ENCODE results near the gene MAST3. TPM values are rescaled to one million over a fixed set of nuclear protein-coding genes. Genes with fewer than 3 reads are reported as not detected.

MAST3 gene
- total and polyA plus RNA-seq, 2 of the 13 experiments (the other 11 are each of a cell fraction or from before 2014, with no cell fraction given), result 4.1 to 4.6 TPM

GRCh38 chr19:18194181-18194530, 96.6 kb downstream of the MAST3 start:
- H3K9me3 ChIP-seq (ENCODE audit: low read length), result no peaks in the 10 kb centered on the region
- DNase-seq (ENCODE audit: low spot score) (no peak), FAIRE-seq (no peak), ATAC-seq (no peak)
- H3K36me3 ChIP-seq (replicated peaks in 1 of 2; ENCODE audit: control insufficient read depth in 1 of 2, insufficient read depth in 2 of 2, low read length in 2 of 2), result peaks cover 5 to 14% of the 10 kb centered on the region in 2 experiments; a peak in 3 of 5 replicates
- H3K4me2 ChIP-seq (ENCODE audit: low read depth, low read length), result peak overlapping the region; percentile 91
- H3K79me2 ChIP-seq (ENCODE audit: insufficient read depth, low read length), result peaks cover 7% of the 10 kb centered on the region
- TF ChIP-seq PRPF4 (IDR thresholded peaks at IDR 0.05; ENCODE audit: low read depth, low read length, poor library complexity, severe bottlenecking), result no peak
- TF ChIP-seq POLR2AphosphoS2 (IDR thresholded peaks at IDR 0.05; ENCODE audit: low read depth, low read length), result no peak
- TF ChIP-seq CBX5 (CRISPR knock-in tag; IDR thresholded peaks at IDR 0.05; ENCODE audit: borderline replicate concordance), result no peak
- no peak for TF ChIP-seq NFE2L2 (IDR thresholded peaks at IDR 0.05; ENCODE audit: low read length)
- TF ChIP-seq SIX1 (CRISPR knock-in tag; IDR thresholded peaks at IDR 0.05; ENCODE audit: borderline replicate concordance), result no peak
- TF ChIP-seq ZNF431 (CRISPR knock-in tag; IDR thresholded peaks at IDR 0.05; ENCODE audit: borderline replicate concordance, low read depth), result no peak
- TF ChIP-seq GLI4 (CRISPR knock-in tag; IDR thresholded peaks at IDR 0.05; ENCODE audit: borderline replicate concordance), result no peak
- no peak for TF ChIP-seq ZNF235 (CRISPR knock-in tag; IDR thresholded peaks at IDR 0.05; ENCODE audit: borderline replicate concordance)
- TF ChIP-seq SSRP1 (CRISPR knock-in tag; IDR thresholded peaks at IDR 0.05), result no peak
- no peak for TF ChIP-seq BORCS8-MEF2B (CRISPR knock-in tag; IDR thresholded peaks at IDR 0.05)
- no peak for TF ChIP-seq YEATS2 (CRISPR knock-in tag; IDR thresholded peaks at IDR 0.05; ENCODE audit: borderline replicate concordance)
- no peak for TF ChIP-seq ELF3 (CRISPR knock-in tag; IDR thresholded peaks at IDR 0.05)
- TF ChIP-seq CBX2 (IDR thresholded peaks at IDR 0.05; ENCODE audit: low read depth, low read length), result no peak
- no peak for TF ChIP-seq CBX2 (CRISPR knock-in tag; IDR thresholded peaks at IDR 0.05; ENCODE audit: low read depth)
- H3K27me3 ChIP-seq (ENCODE audit: control insufficient read depth in 1 of 2, insufficient read depth in 2 of 2, low read length in 2 of 2), result no peaks in the 10 kb centered on the region; a peak in 1 of 5 replicates
- in situ Hi-C loops (cut with HindIII; ENCODE audit: extremely low pct_ligation_motif_present, low pct_unique_long_range_greater_than_20kb), result no loop called here
- BruUV-seq (replicated peaks), result no TSS peak
- peak overlapping the region; percentile 71 for H3K9ac ChIP-seq (ENCODE audit: insufficient read depth, low read depth, low read length)
- peak overlapping the region; percentile 68 to 84 (median 83); a peak in 5 of 6 replicates for H3K4me3 ChIP-seq (replicated peaks in 1 of 3; ENCODE audit: insufficient read depth in 1 of 3, low read depth in 2 of 3, low read length in 3 of 3)
- H4K20me1 ChIP-seq (ENCODE audit: insufficient read depth, low read length), result no peaks in the 10 kb centered on the region
- peak overlapping the region; percentile 73 for H3K27ac ChIP-seq (ENCODE audit: extremely low read length, insufficient read depth, low read length)
- H3K4me1 ChIP-seq (ENCODE audit: insufficient read depth, low read length), result peaks cover 29% of the 10 kb centered on the region
- ChIA-PET POLR2A (no interaction called here), CTCF (ENCODE audit: low intra/inter-chr PET ratio, low total read pairs) (no interaction called here)
- WGBS (ENCODE audit: low lambda C conversion rate), result 85% methylated on average over 12 of the region's 12 CpGs
- H2AFZ ChIP-seq (ENCODE audit: low read length), result no peak overlapping the region
- intact Hi-C loops (cut with micrococcal nuclease; ENCODE audit: unreplicated experiment), result no loop called here

All from HepG2 (cell line).